Tibial nerve (tissue), 3 donors: ENCODE measurements around the gene TRDN.

Experiments used
- CTCF ChIP-seq, 5 experiments: fragments of 200-600 bp in 3 of 5; fragments of 450-650 bp in 2 of 5; sonication (generic) in 3 of 5; IDR thresholded peaks; one replicate each; pipeline ENCODE4 v1.5.1; 2016 to 2019; ENCODE audit warnings: antibody characterized with exemption in 5 of 5, mild to moderate bottlenecking in 3 of 5, moderate library complexity in 2 of 5
- POLR2A ChIP-seq, 2 donors: fragments of 450-650 bp; IDR thresholded peaks; one replicate each; pipeline ENCODE4 v1.6.1; 2017; ENCODE audit warnings: antibody characterized with exemption in 2 of 2, mild to moderate bottlenecking in 2 of 2, moderate library complexity in 2 of 2

DNA sequence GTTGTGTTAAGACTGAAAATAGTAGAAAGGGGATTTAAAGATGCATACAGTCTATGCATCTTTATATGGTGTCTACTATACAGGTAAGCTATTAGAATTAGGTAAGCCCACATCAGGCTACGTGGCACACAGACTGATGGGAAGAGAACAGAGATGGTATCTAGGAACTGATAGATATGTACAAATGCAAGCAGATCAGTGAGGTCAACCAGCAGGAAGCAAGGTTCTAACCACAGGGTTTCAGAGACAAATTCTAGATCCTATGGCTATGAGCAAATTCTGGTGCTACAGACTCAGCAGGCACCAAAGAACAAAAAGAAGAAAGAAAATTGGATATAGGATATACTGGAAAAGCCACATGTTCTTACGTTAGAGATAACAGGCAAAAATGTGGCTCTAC, 110.6 kb downstream of the TRDN start:
- TF ChIP-seq CTCF (IDR thresholded peaks at IDR 0.05), result no peak
- TF ChIP-seq POLR2A (IDR thresholded peaks at IDR 0.05), result no peak
